NT2/D1 (cell line): Measurements from ENCODE around the gene HERC3.

Experiments used
- DNase-seq: peaks from one replicate; pipeline ENCODE4 v3.0.0-alpha.2; 2011; ENCODE audit warnings: low read depth, low spot score
- H3K27me3 ChIP-seq: 2 replicates; pipeline ENCODE4 v1.6.0; 2011; ENCODE audit warnings: mild to moderate bottlenecking; ENCODE audit not compliant: insufficient read length, insufficient read depth
- H3K36me3 ChIP-seq: 2 replicates; pipeline ENCODE4 v1.6.1; 2011; ENCODE audit warnings: mild to moderate bottlenecking, low read length, mixed read lengths; ENCODE audit not compliant: insufficient read depth, insufficient read length
- H3K4me1 ChIP-seq: 2 replicates; pipeline ENCODE4 v1.5.1; 2011; ENCODE audit not compliant: insufficient read depth, insufficient read length
- H3K4me3 ChIP-seq: 2 replicates; pipeline ENCODE4 v1.5.1; 2011; ENCODE audit warnings: low read depth; ENCODE audit not compliant: insufficient read length
- H3K9ac ChIP-seq: 2 replicates; pipeline ENCODE4 v1.6.0; 2011; ENCODE audit warnings: low read depth; ENCODE audit not compliant: insufficient read length
- H3K9me3 ChIP-seq: 2 replicates; pipeline ENCODE4 v1.5.1; 2011; ENCODE audit warnings: mild to moderate bottlenecking, low read length; ENCODE audit not compliant: insufficient read depth
- SUZ12 ChIP-seq: IDR thresholded peaks from 2 replicates; pipeline ENCODE4 v1.6.1; 2011; ENCODE audit not compliant: insufficient read length, insufficient read depth; ENCODE audit errors: extremely low read depth
- YY1 ChIP-seq: IDR thresholded peaks from 2 replicates; pipeline ENCODE4 v1.6.1; 2011; ENCODE audit not compliant: insufficient read length, insufficient read depth
- ZNF274 ChIP-seq: IDR thresholded peaks from 2 replicates; pipeline ENCODE4 v1.6.1; 2011; ENCODE audit warnings: mild to moderate bottlenecking, low read depth, low read length

HERC3 gene

GRCh38 chr4:88757067-88757466 is 164.8 kb downstream of the HERC3 start:
- Histone ChIP-seq H3K4me3 (no peak overlapping the region), H3K4me1 (no peaks in the 10 kb centered on the region), H3K9ac (no peak overlapping the region), H3K9me3 (no peaks in the 10 kb centered on the region), H3K36me3 (no peaks in the 10 kb centered on the region), H3K27me3 (no peaks in the 10 kb centered on the region)
- DNase-seq, result no peak
- no peak for TF ChIP-seq YY1
- TF ChIP-seq ZNF274, result no peak
- TF ChIP-seq SUZ12, result no peak

DNA sequence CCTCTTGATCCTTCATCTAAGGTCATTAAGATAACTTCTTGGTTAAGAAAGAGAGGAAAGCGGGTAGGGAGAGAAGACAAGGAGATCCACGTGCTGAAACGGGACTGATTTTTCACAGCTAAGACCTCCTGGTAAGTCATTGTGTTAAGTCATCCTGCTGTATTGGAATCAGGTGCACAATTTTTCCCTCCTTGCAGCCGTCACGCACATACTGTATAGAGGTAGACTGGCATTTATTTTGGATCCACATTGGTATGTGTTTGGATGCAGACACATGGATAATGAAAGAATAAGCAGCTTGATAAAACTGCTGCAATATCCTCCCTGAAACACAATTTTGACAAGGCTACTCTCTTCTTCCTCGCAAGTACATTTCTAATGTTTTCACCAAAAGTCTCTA is 165.5 kb downstream of the HERC3 start:
- H3K4me3 ChIP-seq, result no peak overlapping the region
- H3K4me1 ChIP-seq, result no peaks in the 10 kb centered on the region
- no peaks in the 10 kb centered on the region for H3K36me3 ChIP-seq
- H3K9ac ChIP-seq, result no peak overlapping the region
- no peak for DNase-seq
- H3K27me3 ChIP-seq, result no peaks in the 10 kb centered on the region
- no peaks in the 10 kb centered on the region for H3K9me3 ChIP-seq
- TF ChIP-seq YY1, result no peak
- TF ChIP-seq SUZ12, result no peak
- TF ChIP-seq ZNF274, result no peak
